Measurements from ENCODE around the gene STAT3.

DNA sequence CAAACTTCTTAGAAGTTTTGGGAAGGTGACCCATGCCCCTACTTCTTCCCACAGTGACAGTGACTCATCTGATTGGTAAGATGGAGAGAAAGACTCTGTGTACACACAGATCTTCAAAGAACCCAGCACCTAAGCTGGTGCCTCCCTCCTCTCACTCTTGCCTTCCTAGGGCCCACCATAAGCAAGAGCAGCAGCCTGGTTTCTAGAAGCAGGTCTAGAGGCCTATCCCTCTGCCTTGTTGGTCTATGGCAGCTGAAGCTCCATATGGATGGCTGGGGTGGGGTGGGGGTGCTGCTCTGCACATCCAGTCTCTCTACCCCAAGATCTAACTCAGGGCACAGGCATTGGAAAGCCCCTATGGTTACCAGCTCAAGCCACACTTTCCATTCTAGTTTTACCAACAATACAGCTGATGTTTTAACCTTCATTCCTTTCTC is 47.5 kb downstream of the STAT3 start:
- TF ChIP-seq CBX3 (IDR thresholded peaks at IDR 0.05; ENCODE audit: low read depth): no peak
- TF ChIP-seq, protein P1, sequence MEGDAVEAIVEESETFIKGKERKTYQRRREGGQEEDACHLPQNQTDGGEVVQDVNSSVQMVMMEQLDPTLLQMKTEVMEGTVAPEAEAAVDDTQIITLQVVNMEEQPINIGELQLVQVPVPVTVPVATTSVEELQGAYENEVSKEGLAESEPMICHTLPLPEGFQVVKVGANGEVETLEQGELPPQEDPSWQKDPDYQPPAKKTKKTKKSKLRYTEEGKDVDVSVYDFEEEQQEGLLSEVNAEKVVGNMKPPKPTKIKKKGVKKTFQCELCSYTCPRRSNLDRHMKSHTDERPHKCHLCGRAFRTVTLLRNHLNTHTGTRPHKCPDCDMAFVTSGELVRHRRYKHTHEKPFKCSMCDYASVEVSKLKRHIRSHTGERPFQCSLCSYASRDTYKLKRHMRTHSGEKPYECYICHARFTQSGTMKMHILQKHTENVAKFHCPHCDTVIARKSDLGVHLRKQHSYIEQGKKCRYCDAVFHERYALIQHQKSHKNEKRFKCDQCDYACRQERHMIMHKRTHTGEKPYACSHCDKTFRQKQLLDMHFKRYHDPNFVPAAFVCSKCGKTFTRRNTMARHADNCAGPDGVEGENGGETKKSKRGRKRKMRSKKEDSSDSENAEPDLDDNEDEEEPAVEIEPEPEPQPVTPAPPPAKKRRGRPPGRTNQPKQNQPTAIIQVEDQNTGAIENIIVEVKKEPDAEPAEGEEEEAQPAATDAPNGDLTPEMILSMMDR (IDR thresholded peaks at IDR 0.05 in 2 of 3, conservative IDR thresholded peaks at IDR 0.05 in 1 of 3; ENCODE audit: borderline replicate concordance in 1 of 3, insufficient read depth in 1 of 3, low read depth in 2 of 3, low read length in 2 of 3): no peak
- TF ChIP-seq, protein P2, sequence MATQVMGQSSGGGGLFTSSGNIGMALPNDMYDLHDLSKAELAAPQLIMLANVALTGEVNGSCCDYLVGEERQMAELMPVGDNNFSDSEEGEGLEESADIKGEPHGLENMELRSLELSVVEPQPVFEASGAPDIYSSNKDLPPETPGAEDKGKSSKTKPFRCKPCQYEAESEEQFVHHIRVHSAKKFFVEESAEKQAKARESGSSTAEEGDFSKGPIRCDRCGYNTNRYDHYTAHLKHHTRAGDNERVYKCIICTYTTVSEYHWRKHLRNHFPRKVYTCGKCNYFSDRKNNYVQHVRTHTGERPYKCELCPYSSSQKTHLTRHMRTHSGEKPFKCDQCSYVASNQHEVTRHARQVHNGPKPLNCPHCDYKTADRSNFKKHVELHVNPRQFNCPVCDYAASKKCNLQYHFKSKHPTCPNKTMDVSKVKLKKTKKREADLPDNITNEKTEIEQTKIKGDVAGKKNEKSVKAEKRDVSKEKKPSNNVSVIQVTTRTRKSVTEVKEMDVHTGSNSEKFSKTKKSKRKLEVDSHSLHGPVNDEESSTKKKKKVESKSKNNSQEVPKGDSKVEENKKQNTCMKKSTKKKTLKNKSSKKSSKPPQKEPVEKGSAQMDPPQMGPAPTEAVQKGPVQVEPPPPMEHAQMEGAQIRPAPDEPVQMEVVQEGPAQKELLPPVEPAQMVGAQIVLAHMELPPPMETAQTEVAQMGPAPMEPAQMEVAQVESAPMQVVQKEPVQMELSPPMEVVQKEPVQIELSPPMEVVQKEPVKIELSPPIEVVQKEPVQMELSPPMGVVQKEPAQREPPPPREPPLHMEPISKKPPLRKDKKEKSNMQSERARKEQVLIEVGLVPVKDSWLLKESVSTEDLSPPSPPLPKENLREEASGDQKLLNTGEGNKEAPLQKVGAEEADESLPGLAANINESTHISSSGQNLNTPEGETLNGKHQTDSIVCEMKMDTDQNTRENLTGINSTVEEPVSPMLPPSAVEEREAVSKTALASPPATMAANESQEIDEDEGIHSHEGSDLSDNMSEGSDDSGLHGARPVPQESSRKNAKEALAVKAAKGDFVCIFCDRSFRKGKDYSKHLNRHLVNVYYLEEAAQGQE (IDR thresholded peaks at IDR 0.05; ENCODE audit: low read depth): no peak
- no peak for TF ChIP-seq POLR2A (IDR thresholded peaks at IDR 0.05; ENCODE audit: borderline replicate concordance, extremely low read depth, insufficient read depth, insufficient read length)
- TF ChIP-seq ZNF274 (IDR thresholded peaks at IDR 0.05; ENCODE audit: low read depth, low read length): no peak
- TF ChIP-seq POLR2AphosphoS5 (IDR thresholded peaks at IDR 0.05; ENCODE audit: low read depth, low read length): no peak
